Thyroid gland (tissue), 4 donors: ENCODE measurements around the gene GFOD2.

Experiments
- CTCF ChIP-seq, 6 experiments: fragments of 200-600 bp in 3 of 6; fragments of 450-650 bp in 3 of 6; sonication (generic) in 3 of 6; IDR thresholded peaks; one replicate each; pipeline ENCODE4 v1.5.1; 2016 to 2019; ENCODE audit warnings: antibody characterized with exemption in 6 of 6, mild to moderate bottlenecking in 2 of 6, inconsistent platforms in 1 of 6, moderate library complexity in 1 of 6
- POLR2A ChIP-seq, 2 donors: fragments of 450-650 bp; IDR thresholded peaks; one replicate each; pipeline ENCODE4 v1.6.1; 2017; ENCODE audit warnings: antibody characterized with exemption in 2 of 2, mild to moderate bottlenecking in 2 of 2, moderate library complexity in 1 of 2

- TF ChIP-seq CTCF (IDR thresholded peaks at IDR 0.05) (no peak), POLR2A (IDR thresholded peaks at IDR 0.05) (no peak)
These were observed 56.5 kb downstream of the GFOD2 start for GRCh38 chr16:67662653-67663010.
